Measurements from ENCODE around the gene PUSL1. TPM values are rescaled to one million over a fixed set of nuclear protein-coding genes. Genes with fewer than 3 reads are reported as not detected.
"Not testable (repeated sequence)": the region's sequence is repeated elsewhere in the genome, so short reads cannot be mapped to it uniquely, and the experiment has no call there.

The PUSL1 gene
- total RNA-seq, 1 donor from 2014 or later = 8.0 TPM

DNA sequence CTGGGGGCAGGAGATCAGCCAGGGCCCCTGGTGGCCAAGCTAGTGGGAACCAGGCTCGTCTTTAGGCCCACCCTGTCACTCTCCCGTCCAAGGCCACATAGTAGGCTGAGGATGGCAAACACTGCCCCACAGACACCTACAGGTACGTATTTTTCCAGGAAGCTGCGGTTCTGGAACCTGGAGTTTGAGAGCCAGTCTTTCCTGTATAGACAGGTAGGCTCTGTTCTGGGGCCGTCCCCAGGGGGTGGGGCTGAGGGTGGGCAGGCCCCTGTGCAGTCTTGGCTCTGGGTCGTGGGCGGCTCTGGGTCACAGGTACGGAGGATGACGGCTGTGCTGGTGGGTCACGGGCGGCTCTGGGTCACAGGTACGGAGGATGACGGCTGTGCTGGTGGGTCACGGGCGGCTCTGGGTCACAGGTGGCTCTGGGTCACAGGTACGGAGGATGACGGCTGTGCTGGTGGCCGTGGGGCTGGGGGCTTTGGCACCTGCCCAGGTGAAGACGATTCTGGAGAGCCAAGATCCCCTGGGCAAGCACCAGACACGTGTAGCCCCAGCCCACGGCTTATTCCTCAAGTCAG lies 2.2 kb downstream of the PUSL1 start:
- DNase-seq = no peak

DNA sequence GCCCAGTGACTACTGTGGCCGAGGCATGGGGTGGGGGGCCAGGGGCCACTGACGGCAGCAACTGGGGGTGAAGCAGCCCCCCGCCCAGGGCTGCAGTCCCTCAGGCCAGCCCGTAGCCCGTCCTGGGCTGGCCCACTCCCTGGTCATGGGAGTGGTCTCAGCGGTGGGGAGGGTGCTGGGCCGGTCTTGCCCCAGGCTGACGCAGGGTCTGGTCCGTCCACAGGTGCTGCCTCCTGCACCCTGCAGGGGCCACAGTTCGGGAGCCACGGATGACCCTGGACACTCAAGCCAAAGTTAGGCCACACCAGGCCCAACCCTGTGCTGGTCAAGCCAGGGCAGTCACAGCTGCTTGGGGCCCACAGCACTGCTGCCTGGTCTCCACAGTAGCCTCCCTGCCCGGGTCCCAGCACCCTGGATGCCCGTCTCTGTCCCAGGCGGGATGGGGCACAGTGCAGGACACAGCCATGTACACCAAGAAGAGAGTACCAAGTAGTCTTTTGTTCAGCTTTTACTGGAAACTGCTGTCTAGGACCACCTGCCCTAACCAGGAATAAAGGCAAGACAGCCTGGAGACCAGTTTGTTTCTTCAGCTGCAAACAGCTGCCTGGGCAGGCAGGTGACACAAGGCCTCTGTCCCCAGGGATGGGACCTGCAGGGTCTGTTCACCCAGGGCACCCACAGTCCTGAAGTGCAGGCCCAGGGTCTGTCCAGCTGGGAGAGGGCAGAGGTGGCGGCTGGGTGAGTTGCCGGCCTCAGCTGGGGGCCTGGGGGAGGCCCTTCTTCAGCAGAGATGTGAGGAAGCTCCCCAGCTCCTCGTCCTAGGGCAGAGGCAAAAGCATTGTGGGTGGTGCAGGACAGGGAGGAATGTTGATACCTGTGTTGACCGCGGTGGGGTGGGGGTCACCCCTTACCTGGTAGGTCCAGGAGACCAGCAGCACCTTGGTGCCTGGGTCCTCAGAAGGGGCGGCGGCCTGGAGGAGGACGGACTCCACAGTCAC lies 3.0 kb downstream of the PUSL1 start:
- DNase-seq = no peak

DNA sequence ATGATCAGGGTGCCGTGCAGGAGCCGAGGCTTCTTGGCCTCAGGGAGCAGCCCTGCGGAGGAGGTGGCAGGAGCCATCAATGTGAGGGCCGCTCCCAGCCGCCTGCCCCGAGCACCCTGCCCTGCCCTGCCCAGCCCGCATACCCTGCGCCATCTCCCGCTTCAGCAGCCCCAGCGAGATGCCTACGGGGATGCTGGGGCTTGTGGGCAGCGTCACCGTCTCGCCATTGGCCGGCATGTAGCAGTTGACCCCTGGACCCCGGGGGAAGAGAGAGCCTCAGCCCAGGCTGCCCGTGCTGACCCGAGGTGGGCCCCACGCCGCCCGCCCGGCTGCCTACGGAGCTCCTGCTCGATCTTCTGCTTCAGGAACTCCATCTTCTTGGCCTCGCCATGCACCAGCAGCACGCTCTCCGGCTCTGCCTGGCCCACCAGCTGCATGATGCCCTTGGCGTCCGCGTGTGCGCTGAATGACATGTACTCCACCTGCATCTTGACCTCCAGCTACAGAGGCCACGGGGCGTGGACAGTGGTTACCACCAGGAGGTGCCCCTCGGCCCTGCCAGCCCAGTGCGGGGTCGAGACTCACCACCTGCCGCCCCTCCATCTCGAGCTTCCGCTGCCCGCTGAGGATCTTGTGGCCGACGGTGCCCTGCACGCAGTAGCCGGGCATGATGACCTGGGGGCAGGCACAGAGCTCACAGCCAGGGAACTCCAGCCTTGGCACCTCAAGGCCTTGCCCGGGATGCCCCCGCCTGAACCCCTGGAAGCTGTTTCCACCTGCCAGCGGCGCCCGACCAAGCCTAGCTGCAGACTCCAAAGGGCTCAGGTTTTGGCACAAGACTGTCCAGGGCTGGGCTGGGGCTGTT lies 4.3 kb downstream of the PUSL1 start:
- no peak for DNase-seq

DNA sequence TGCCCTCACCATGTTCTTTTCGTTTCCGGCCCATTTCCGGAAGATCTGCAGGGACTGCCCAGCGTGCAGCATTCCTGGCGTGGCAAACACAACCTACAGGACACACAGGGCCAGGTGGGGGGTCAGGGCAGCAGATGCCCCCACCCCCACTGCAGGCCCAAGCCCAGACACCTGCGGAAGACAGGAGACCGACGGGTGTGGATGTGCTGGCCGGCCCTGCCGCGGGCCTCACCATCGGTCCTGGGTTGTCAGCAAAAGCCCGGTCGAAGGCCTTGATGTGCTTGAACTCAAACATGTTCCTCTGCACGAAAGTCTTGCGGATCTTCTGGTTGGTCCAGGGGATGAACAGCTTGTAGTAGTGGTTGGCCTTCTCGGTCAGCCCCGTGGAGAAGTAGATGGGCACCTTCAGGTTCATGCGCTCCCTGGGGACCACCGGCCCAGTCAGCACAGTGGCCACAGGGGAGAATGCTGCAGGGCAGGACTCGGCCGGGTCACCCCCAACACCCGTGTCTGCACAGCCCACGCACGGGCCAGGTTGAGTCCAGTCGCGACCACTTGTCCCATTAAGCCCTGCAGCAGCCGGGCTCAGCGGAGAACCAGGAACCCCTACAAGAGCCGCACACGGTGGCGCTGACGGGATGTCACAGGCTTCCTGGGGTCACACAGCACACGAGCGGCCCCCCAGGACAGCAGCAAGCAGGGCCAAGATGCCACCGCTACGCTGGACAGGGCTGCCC lies 5.3 kb downstream of the PUSL1 start:
- no peak for DNase-seq

DNA sequence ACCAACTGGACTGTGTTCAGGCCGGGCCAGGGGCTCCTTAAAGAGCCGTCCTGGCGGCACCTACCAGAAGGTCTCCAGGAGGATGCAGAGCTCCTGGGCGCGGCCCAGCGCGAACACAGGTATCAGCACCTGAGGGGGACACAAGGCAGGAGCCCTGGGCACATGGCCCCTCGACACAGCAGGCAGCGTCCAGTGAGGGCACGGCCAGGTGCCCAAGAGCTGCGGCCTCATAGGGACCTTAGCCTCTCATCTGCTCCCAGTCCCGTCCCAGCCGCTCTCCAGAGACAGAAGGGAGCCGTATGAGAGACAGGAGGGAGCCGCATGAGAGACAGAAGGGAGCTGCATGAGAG lies 5.8 kb downstream of the PUSL1 start:
- no peak for DNase-seq

DNA sequence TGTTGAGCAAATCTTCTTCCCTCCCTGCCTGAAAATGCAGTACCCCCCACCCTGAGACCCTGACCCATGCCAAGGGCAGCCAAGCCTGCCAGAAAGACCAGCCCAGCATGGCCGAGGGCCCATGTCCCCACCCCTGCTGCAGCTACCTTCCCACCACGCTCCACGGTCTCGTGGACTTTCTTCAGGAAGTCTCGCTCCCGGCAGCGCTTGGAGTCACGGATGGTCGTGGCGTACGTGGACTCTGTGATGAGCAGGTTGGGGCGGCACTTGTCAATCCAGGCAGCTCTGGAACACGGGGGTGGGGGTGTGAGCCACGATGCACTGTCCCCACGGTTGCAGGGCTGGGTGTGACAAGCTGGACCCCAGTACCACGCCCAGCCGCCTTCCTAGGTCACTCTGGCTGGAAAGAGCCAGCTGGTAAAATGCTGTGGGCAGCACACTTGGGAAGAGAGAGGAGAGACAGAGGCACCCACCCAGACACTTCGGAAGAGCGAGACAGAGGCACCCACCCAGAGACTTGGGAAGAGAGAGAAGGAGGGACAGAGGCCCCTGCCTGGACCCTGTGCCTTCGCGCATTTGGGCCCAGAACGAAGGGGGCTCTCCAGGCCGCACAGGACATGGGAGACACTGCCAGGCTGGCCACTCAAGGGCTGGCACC lies 6.4 kb downstream of the PUSL1 start:
- DNase-seq = no peak

DNA sequence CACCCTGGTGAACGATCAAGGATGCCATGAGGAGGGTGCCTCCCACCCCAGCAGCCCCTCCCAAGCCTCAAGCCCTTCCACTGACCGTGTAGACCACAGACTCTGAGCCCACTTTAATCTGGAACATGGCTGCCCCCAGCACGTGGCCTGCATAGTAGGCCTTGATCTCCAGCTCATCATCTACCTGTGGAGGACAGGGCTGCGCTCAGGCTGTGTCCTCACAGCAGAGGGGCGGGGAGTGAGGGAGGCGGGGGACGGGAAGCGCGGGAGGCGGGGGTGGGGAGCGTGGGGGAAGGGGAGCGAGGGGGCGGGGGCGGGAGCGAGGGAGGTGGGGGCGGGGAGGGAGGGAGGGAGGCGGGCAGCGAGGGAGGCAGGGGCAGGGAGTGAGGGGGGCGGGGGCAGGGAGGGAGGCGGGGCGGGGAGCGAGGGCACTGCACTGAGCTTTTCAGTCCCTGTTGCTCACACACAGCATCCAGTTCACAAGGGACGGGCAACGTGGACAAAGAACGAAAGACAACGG lies 7.1 kb downstream of the PUSL1 start:
- DNase-seq = no peak

DNA sequence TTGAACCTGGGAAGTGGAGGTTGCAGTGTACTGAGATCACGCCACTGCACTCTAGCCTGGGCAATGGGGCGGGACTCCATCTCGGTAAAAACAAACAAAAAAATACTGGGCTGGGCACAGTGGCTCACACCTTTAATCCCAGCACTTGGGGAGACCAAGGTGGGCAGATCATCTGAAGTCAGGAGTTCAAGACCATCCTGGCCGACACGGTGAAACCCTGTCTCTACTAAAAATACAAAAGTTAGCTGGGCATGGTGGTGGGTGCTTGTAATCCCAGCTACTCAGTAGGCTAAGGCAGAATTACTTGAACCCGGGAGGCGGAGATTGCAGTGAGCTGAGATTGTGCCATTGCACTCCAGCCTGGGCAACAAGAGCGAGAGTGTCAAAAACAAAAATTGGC lies 7.8 kb downstream of the PUSL1 start:
- DNase-seq = not testable (repeated sequence)

DNA sequence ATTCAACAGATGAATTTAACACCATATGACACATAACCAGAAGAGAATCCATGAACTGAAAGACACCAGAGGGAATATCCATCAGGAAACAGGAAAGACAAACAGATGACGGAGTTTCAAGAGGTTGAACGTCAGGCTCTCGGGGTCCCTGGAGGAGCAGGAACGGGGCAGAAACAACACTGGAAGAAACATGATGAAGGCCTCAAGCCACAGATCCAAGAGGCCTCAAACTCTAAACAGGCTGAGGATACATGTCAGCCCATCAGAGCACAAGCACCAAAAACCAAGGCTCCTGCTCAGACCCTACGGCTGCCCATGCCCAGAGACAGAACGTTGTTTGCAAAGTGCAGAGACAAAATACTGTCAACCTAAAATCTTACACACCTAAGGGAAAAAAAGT lies 9.0 kb downstream of the PUSL1 start:
- no peak for DNase-seq

DNA sequence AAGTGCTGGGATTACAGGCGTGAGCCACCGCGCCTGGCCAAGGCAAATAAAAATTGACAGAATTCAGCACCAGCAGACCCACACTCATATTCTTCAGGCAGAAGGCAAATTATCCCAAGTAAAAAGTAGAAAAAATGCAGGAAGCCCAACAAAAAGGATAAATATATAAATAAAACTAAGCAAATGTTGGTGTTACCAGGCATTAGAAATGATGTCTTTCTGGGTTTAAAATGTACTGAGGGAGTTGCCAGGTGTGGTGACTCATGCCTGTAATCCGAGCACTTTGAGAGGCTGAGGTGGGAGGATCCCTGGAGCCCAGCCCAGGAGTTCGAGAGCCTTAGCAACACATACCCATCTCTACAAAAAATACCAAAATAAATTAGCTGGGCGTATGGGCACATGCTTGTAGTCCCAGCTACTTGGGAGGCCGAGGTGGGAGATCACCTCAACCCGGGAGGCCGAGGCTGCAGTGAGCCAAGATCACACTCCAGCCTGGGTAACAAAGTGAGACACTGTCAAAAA lies 9.8 kb downstream of the PUSL1 start:
- peak; percentile 59 for DNase-seq

DNA sequence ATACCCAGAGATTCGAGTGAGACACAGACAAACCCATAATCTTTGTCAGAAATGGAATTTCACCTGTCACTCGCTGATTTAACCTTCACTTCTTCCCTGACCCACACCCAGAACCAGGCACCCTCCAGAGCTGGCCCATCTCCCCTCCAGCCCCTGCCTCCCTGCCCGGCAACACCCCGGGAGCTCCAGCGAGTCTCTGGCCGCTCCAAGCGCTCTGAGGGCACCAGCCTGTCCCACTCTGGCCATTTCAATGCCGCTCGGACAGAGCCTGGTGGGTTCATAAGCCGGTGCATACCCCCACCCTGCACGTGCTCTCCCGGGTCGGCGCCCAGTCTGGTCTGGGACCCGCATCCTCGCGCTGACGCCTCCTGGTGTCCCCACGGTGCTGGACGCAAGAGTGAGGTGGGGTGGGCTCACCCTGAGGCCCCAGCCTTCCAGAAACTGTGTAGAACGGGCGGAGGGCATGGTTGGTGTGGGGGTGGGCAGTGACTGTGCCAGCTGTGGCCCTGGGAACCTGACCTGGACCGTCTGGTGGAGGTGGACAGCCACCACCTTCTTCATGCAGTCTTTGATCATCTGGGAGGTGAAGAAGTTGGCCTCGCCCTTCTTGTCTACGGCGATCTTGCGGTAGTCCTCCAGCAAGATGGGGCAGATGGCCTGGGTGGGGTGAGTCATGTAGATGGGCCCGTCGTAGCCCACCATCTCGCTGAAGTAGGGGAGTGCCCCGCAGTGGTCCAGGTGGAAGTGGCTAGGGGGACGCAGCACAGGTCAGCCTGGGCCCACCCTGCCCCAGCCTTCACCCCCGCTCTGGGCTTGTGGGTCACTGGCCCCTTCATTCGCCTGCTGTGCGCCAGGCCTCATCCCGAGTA lies 10.6 kb downstream of the PUSL1 start:
- DNase-seq = no peak

DNA sequence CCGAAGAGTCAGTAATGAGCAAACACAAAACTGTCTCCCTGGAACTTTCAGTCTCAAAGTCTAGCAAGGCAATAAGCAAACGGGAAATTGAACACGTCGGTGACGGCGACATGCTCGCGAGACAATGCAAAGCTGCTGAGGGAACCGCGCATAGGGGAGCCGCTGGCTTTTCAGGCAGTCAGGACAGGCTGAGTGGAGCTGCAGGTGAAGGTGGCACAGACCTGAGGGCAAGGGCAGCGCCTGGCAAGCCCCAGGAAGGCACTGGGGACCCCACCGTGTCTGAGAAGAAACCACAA lies 11.2 kb downstream of the PUSL1 start:
- DNase-seq = no peak

DNA sequence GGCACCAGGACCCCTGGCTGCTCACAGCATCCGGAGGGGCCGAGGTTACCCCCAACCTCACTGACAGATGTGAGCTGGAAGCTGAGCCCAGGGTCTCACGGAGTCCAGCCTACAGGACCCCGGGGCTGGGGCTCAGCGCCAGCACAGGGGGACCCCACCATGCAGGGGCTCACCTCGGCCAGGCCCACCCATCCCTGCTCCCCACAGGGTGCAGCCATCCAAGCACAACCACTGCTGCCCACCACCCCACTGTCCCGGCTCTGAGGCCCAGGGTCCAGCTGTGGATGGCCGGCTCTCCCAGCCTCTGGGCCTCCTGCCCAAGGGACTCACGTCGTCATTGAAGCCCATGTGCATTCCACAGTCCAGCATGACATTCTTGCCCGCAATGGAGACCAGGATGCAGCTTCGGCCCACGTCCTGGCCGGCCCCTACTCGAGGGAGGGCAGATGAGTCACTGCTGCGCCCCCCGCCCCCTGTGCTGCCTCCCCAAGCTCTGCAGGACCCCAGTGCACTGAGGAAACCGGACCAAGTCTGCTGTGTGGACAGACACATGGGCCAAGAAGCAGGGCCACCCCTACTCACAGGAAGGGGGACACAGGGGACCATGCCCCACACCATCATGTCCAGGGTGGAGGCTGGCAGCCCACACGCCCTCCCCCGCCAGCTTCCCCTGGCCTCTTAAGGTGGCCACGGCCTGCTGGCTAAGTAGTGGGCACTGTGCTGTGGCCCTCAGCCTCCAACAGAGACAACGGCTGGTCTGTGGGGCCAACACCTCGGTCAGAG lies 12.5 kb downstream of the PUSL1 start:
- no peak for DNase-seq

DNA sequence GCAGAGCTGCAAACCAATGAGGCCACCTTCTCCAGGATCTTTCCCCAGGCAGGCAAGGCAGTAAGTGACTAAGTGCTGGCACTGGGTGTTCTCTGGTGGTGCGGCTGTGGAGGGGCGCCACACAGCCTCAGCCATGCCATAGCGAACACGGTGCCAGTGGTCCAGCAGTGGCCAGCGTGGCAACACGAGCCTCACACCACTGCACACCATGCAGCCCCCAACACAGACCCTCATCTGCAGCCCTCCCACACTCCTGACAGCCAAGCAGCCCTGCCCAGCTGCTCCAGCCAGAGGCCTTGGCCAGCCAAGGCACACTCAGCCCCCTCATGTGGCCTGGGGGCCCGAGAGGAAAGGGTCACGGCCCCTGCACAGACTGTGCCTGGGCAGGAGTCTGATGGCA lies 13.1 kb downstream of the PUSL1 start:
- no peak for DNase-seq

DNA sequence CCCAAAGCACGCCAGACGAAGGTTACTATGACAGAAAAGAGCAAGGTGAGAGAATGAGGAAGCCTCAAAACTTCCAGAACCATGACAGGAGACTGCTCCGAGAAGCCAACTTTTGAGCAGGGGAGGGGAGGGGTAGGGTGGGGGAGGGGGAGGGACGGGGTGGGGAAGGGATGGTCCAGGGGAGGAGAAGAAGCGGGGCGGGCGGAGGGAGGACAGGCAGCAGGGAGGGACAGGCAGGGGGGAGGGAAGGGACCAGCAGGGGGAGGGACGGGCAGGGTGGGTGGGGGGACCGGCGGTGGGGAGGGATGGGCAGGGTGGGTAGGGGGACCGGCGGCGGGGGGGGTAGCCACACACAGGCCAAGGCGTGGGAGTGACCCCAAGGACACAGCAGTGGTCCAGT lies 14.0 kb downstream of the PUSL1 start:
- no peak for DNase-seq

DNA sequence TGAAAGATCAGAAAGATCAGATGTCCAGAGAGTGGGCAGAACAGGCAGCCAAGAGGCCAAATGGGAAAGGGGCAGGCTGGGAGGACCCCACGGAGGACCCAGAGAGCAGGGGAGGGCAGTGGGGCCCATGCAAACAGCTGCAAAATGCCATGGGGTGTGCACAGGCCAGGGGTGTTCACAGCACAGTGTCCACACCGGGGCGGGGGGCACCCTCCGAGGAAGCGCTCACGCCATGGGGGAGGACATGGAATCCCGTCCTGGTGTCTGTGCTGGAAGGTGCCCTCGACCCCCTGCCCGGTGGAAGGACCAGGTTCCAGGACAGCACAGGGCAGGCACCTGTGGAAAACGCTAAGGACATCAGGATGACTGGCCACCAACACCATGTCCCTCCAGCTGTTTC lies 14.6 kb downstream of the PUSL1 start:
- DNase-seq = no peak

DNA sequence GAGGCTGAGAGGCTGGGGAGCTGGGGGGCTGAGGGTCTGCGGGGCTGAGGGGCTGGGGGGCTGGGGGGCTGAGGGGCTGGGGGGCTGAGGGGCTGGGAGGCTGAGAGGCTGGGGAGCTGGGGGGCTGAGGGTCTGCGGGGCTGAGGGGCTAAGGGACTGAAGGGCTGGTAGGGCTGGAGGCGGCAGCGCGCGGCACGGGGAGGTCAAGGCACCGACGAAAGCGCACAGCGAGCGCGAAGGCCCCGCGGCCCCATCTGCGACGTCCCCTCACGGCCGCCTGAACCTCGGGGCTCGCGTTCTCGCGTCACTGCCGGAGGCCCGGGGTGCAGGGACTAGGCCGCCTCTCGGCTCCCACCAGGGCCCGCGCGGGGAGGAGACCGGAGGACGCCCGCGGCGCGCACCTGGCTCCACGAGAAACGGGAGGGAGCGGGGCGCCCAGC lies 15.7 kb downstream of the PUSL1 start:
- DNase-seq = no peak

DNA sequence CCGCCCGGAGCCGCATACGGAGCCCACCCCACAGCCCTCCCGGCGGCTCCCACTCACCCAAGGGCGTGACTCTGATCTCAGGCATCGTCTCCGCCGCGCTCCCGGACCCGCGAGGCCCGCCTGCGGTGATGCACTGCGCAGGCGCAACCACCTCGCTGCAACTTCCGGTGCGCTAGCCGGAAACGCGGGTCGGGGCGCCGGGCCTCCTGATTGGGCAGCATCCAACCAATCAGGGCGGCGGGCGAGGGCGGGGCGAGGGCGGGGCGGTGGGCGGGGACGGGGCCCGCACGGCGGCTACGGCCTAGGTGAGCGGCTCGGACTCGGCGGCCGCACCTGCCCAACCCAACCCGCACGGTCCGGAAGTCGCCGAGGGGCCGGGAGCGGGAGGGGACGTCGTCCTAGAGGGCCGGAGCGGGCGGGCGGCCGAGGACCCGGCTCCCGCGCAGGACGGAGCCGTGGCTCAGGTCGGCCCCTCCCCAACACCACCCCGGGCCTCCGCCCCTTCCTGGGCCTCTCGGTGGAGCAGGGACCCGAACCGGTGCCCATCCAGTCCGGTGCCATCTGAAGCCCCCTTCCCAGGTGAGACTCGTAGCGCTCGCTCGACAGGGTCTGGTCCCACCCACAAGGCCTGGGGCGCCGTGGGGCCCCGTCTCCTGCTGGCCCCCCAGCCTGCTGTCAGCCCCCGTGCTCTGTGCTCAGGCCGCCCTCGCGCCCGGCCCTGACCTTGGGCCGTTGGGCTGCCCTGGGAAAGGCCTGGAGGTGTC lies 16.3 kb downstream of the PUSL1 start, which contains the start of the genes CPTP and INTS11:
Gene CPTP, plus strand, starts transcription at position 279 of the 764 bp plus-strand sequence. CDS start 2,109 bp downstream, outside the sequence.
Gene INTS11, minus strand, starts transcription at position 137 of the 764 bp plus-strand sequence. Its CDS starts 52 bp downstream, at position 85.
- DNase-seq = peak; percentile 84
